Endothelial cell of hepatic sinusoid (primary cell): ENCODE measurements around the gene STPG1.

Experiments used
- in situ Hi-C: cut with HindIII; loops from 2 replicates; pipeline ENCODE4 v1.10.0; 2017; ENCODE audit warnings: low sequenced_read_pairs

Gene STPG1

GRCh38 chr1:24321697-24322469 lies 91.7 kb downstream of the STPG1 start:
- in situ Hi-C loops = no loop called here

DNA sequence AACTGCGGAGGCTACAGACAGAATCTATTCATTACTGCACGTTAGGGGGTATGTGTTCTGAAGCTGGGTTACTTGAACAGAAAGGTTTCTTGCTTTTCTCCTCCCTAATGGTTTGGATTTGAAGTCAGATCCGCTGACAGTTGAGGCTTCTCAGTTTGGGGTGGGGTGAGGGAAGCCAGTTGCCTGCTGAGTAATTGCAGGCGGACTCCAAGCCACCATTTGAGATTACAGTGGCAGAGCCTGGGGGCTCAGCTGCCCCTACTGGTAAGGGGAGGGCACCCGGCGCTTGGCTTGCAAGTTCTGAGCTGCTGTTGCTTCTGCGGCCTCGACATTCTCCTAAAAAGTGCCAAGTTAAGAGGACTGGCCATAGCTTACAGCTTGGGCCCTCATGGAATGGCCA lies 92.5 kb downstream of the STPG1 start:
- in situ Hi-C loops = no loop called here

DNA sequence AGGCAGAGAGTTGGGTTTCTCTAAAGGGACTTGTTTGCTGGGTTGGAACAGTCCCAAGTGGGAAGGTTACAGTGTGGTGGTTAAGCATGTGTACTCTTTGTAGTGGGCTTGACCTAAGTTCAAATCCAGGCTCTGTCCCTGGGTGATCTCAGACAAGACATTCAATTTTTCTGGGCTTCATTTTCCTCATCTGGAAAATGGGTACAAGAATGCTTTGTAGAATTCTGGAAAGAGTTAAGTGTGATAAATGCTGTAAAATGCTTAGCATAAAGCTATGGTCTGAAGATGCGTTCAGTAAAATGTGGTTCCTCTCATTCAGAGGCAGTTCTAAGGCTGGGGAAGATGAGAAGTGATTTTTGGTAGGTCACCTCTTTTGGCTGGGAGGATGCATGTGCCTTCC lies 93.6 kb downstream of the STPG1 start:
- in situ Hi-C loops = loop anchor here (5.0 to 10.0 kb wide), 2 partner anchors 93 to 315 kb away; no protein-coding TSS in a partner anchor

DNA sequence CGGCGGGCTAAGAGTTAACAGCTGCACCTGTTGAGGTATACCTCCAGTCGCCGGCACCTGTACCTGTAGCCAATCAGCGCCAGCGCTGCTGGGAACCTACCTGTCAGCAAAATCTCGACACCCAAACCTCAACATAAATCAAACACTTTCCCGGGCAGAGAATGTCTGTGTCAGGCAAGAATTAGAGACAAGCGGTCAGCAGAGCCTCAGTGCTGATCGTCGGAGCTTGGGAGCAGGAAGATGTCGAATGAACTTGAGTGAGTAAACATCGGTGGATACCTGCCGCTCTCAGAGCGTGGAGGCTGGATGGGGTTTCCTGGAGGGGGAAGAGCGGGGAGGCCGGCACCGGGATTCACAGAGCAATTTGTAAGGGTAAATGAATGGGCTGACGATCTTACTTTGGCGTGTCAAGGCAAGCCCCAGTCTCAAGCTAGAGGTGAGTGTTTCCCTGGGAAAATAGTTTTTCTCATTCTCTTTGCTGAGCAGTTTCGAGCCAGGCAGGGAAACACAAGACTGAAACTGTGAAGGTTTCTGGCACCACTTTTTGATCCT lies 94.2 kb downstream of the STPG1 start, which contains the start of gene GRHL3:
GRHL3 (plus strand) TSS at position 46 of the 552 bp plus-strand sequence; CDS start at position 241, 195 bp downstream.
- in situ Hi-C loops = loop anchor here (5.0 to 10.0 kb wide), 2 partner anchors 92 to 315 kb away; no protein-coding TSS in a partner anchor

GRCh38 chr1:24318615-24319311 lies 94.8 kb downstream of the STPG1 start:
- in situ Hi-C loops = loop anchor here (5.0 to 10.0 kb wide), 2 partner anchors 91 to 316 kb away; no protein-coding TSS in a partner anchor

- in situ Hi-C loops = loop anchor here (5.0 to 10.0 kb wide), 2 partner anchors 91 to 317 kb away; no protein-coding TSS in a partner anchor
Measured at GRCh38 chr1:24317956-24318614, 95.5 kb downstream of the STPG1 start.

- in situ Hi-C loops = loop anchor here (5.0 to 10.0 kb wide), 2 partner anchors 90 to 318 kb away; no protein-coding TSS in a partner anchor
Measured at GRCh38 chr1:24317081-24317480, 96.5 kb downstream of the STPG1 start.

DNA sequence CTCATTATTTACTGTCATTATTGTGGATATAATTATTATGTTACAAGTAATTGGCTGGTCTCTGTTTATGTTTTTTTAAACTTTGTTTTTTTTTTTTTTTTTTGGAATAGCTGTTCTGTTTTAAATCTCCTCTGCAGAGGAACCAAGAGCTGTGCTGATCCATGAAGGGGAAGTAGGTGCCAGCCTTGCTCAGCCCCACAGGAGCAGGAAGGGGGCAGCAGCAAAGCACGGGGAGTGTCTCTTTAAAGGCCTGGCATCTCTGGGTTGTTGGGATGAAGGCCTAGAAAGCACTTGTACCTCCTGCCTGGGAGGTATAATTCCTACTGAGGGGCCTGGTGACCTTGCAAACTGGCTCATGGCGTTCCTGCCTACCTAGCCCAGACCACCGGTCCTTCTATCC lies 96.9 kb downstream of the STPG1 start:
- in situ Hi-C loops = loop anchor here (5.0 to 10.0 kb wide), 2 partner anchors 89 to 318 kb away; no protein-coding TSS in a partner anchor

DNA sequence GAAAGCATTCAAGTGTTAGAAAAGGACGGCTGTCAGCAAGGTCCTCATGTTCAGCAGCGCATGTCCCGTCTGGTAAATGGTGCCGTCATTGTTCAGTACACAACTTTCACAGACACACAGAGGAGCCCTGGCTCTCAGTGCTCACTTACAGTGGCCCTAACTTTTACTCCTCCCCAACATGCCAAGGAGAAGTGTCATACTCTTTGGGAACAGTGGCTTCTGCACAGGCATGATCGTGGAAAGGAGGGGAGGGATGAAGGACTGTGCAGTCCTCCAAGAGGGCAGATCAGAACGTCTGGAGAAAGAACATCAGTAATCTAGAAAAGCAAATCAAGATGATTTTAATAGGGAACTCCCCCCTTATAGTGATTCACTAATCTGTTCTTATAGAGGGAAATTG lies 98.2 kb downstream of the STPG1 start:
- in situ Hi-C loops = loop anchor here (5.0 to 10.0 kb wide), 2 partner anchors 88 to 319 kb away; no protein-coding TSS in a partner anchor

DNA sequence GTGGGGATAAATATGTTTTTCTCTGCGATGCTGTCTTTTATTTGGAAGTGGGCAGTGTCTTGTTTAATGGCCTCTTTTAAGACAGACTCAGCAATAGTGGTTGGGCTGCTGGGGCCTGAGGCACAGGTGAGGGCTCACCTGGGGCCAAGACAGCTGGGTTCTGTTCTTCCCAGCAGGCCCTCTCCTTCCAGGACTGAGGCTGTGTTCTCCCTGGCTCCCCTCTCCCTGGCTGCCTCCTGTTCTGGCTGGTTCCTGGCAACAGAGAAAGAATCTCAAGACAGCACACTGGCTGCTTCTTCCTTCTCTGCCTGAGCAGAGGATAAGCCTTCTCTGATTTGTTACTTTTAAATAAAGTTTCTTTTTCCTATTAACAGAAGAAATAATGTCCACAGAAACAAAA lies 101.8 kb downstream of the STPG1 start:
- in situ Hi-C loops = loop anchor here (10.0 kb wide), 1 partner anchor 323 kb away; no protein-coding TSS in a partner anchor

GRCh38 chr1:24311234-24311633 lies 102.3 kb downstream of the STPG1 start:
- in situ Hi-C loops = loop anchor here (10.0 kb wide), 1 partner anchor 324 kb away; no protein-coding TSS in a partner anchor

DNA sequence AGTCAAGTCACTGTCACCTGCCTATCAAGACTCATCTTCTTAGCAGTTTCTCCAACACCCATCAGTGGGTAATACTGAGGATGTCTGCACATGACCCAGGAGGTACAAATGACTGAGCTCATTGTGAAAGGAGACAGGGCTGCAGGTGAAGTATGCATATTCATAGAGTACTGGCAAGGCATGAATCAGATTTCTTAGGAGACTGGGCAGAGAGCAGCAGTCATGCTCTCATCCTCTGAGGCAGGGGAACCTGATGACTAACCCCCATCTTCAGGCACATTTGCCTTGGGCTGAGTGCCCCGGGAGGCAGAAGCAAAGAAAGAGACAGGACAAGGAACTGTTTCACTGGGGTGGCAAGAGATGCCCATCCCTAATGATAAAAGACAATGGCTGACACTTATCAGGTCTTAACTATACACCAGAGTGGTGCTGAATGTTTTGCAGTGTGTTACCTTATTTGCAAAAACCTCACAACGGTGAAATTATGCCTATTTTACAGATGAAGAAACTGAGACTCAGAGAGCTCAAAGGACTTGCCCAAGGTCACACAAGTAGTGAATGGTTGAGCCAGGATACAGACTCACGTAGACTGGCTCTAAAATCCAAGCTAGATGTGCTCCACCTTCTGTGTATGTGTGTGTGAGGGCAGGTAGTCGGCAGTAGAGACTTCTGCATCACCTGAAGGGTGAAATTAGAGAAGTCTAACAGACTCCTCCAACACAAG lies 103.7 kb downstream of the STPG1 start:
- in situ Hi-C loops = loop anchor here (5.0 to 10.0 kb wide), 2 partner anchors 82 to 325 kb away; no protein-coding TSS in a partner anchor

DNA sequence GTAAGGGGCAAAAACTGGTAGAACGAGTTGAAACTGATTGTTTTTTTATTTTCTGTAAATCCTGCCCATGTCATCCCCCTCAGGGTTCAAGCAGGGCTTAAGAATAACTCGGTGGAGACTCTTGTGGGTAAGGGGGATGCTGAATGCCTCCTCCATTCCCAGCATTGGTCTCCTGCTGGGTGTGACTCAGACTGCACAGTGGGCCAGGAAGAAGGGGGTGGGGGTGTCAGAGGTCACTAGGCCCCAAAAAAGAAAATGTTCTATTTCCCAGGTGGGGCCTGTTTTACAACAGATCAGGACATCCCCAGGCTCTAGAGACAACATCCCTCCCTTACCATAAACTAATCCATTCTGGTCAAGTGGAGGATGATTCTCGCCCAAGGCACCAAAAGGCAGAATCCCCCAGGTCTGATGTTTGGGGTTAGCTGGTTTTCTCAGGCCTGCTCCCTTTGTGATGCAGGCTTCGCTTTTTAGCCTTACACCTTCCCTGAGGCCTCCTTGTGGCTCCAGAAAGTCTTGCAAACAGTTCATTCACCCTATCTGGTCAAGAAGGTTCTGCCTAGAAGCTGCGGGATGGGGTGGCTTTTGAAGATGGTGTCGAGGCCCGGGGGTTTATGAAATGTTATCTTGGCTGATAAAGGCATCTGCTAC lies 105.1 kb downstream of the STPG1 start:
- in situ Hi-C loops = loop anchor here (5.0 kb wide), 1 partner anchor 84 kb away; no protein-coding TSS in a partner anchor
